Activated T-helper 1 cell treated with anti-CD3 and anti-CD28 coated beads, Interleukin-2, amount 50 U/mL, for 16 hours (primary cell): ENCODE results near the gene RPS6KB2.

Source experiments
- DNase-seq, 2 donors: peaks; one replicate each; pipeline ENCODE4 v3.0.0-alpha.2; 2020; ENCODE audit warnings: low read depth in 1 of 2, low spot score in 1 of 2

RPS6KB2 gene

DNA sequence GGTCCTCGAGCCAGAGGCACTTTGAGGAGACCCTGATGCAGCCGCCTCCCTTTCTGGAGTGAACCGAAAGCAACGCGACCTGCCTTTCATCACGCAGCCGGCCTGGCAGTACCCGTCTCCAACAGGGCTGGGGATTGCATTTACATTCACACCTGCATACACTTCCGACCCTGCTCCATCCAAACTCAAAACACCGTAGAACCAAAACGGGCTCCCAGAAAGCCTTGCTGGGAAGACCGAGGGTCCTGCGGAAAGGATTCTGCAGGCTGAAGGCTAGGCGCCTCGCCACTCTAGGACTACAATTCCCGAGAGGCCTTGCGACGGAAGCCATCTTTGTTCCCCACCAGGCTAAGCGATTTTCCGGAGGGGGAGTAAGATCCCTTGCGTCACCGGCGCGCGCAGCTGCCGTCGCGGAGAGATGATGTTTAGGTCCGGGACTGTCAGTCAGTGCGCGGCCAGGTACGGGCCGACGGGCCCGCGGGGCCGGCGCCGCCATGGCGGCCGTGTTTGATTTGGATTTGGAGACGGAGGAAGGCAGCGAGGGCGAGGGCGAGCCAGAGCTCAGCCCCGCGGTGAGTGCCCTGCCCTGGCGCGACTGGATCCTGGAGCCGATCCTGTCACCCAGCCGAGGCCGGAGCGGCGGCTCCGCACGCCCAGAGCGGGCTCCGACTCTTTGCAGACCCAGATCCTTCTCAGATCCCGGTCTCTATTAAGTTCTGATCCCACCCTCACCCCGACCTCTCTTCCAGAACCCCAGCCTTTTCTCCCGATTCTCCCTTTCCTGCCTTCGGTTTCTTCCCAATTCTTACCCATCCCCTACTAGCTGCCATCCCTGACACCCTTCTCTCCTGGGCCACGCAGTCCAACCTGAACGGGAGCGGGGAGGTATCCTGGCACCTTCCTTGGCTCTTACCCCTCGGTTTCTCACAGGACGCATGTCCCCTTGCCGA is at the start of gene RPS6KB2:
RPS6KB2 (plus strand) TSS at position 443 of the 950 bp plus-strand sequence; CDS start at position 495, 52 bp downstream.
- peak; percentile 98 to 99 for DNase-seq

DNA sequence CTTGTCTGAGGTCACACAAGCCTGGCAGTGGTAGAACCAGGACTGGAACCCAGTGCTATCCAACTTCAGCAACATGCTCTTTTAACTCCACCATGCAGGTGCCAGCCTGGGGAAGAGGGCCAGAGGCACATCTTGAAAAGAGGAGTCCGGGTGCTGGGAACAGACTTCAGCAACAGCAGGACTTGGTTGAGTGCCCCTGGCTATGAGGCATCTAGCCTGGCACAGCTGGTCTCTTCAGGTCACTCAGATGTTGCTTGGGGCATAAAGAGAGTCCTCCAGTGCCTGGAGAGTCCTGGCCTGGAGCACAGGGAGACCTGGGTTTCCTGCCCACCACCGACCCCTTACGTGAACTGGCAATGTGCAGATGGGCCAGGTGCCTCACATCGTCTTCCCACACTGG is 49.8 kb upstream of the RPS6KB2 start:
- no peak for DNase-seq

DNA sequence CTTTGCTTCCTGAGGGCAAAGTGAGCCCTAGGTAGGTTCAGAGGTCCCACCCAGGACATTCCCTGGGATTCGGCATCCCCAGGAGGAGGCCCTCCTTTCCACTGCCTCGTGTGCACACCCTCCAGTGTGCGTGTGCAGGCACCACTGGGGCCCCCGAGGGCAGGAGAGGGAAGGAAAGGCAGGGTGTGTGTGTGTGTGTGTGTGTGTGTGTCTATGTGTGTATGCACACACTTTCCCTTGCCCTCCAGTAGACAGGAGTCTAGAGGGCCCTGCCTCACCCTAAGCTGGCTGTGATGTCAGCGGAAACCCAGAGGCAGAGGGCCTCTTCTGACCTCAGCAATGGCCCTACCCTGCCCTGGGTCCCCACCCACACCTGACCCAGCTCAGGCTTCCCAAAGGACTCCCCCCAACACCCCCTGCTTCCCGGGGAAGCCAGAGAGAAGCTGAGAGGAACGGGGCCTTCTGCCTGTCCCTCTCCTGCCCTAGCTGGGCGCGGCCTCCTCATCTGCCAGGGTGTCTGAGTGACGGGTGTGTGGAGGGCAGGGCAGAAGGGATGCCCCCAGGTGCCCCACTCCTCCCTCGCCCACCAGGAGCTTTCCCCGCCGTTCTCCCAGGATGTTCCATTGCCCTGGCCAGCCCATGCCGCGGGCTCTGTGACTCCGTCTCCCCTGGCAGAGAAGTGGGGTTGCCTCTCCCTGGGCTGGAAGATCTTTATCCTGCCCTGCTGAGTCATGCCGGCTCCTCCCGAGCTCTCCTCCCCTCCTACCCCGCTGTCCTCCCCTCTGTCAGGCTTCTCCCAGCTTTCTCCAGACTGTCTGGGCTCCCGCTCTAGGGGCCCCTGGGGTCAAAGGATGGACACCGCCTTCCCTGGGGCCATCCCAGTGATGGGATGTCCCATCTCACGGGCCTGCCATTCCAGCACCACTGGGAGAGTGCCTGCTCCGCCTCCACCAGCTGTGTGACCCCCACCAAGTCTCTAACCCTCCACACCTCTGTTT is 48.9 kb upstream of the RPS6KB2 start:
- no peak for DNase-seq

DNA sequence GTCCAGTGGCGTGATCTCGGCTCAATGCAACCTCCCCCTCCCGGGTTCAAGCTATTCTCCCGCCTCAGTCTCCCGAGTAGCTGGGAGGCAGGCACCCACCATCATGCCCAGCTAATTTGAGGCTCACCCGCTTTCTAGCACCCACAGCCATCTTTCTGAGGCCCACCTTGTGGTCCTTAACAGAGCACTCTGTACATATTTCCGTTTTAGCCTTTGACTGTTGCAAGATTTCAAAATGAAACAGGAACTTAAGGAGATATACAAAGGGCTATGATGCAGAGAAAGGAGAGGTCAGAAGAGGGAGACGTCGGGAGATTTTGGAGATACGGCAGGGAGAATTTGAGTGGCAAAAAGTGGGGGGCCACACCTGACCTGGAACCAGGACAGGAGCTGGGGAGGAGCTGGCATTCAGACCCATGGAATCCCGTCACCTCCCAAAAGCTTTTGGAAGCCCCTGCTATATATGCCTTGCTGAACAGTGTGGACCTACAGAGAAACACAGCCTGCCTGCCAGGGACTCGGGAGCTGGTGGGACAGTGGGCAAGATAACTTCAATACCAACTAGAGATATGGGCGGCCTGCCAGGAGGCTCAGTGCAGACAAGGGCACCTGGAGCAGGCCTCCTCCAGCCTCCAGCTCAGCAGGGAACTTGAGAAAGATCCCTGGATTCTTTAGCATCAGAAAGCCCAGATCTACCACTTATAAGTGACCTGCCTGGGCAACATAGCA is 46.9 kb upstream of the RPS6KB2 start:
- no peak for DNase-seq

DNA sequence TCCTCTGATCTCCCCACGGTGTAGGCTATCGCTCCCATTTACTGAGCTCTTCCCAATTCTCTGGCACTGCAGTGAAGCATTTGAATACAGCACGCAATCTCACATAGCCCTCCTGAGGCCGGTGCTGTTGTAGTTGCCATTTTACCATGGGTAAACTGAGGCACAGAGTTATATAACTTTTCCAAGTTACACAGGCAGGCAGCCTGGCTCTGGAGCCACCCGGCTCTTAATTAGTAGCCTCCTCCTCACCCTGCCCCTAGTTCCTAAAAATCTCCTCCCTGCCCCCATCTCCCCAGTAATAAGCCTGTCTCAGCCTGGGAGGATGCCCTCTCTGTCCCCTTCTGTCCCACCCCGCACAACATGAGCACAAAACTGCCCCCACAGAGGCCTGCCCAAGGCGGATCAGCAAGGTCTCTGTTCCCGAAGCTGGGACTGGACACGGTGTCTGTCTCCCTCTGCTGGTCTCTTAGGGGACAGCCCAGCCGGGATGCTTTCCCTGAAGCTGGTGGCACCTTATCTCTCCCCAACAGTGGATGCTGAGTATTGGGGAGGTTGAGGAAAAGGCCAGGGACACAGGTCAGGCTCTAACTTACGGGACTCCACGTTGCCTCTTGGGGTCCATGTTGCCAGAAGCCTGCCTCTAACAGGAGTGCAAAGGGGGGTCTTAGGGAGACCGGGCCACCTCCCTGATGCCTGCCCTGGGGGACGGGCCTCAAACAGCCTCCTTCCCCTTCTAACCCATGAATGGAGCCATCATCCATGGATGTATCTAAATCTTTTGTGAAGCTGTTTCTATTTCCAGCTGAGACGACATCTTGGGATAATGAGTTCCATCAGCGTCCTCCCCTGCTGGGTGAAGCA is 45.8 kb upstream of the RPS6KB2 start:
- peak; percentile 72 to 75 for DNase-seq

DNA sequence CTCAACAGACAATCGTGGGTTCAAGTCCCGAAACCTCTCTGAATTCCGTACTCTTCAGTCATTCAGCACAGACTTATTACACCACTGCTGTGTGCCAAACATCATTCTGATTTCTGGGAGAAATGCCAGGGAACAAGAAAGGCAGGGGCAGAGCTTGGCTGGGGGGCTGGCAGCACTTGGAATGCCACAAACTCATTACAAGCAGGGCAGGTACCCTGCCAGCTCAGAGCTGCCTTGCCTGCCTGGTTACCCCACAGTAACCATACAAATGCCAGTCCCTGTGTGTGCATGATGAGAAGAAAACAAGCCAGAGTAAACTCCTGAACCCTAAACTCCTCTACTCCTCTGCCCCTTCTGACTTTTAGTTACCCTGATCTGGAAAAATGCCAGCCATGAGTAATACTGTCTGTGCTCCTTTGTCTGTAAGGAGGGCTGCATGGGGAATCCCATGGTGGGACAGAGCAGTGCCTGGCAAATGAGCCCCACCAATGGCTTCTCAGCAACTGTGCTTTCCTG is 43.4 kb upstream of the RPS6KB2 start:
- DNase-seq = no peak

DNA sequence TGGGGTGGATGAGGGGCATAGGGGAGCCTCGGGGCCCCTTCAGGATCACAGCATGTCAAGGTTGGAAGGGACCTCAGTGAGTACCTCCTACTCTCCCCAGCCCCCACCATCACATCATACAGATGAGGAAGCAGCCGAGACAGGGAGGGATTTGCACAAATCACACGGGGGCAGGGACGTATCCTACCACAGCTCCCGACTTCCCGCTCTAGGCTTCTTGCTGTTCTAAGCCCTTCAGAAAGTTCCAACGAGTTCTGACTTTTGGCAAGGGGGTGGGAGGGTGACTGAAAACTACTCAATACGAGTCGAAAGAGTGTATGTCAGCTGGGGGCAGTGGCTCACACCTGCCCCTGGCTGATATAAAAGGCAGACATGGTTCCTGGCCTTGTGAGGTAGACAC is 41.2 kb upstream of the RPS6KB2 start:
- no peak for DNase-seq

DNA sequence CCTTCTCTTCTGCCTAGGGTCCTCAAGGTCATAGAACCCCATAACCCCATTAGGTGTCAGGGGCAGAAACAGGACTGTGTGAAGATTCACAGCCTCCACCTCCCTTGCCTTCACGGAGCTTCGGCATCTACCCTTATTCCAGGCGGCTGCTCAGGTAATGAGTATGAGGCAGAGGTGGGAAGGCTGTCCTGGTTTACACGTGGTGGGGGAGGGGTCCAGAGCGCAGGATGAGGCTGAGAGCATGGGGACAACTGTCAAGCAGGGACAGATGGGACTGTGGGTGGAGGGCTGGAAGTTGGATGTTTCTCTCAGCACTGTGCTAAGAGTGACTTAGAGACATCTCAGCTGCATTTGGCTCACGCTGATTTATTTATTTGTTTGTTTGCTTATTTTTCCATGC is 40.8 kb upstream of the RPS6KB2 start:
- no peak for DNase-seq

DNA sequence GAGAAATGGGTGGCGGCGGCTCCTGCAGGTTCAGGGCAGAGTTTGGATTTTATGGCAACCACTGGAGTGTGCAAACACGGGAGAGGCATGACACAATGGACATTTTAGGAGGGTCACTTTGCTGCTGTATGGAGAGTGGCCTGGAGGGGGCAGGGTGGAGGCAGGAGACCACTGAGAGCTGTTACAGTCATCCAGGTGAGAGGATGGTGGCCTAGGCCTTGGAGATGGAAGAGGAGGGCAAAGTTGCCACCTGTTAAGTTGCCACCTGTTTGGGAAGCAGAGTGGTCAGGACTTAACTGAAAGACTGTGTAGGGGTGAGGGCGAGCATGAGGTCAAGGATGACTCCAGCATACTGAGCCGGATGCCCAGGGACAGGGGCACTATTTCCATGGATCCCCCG is 38.8 kb upstream of the RPS6KB2 start:
- no peak for DNase-seq

DNA sequence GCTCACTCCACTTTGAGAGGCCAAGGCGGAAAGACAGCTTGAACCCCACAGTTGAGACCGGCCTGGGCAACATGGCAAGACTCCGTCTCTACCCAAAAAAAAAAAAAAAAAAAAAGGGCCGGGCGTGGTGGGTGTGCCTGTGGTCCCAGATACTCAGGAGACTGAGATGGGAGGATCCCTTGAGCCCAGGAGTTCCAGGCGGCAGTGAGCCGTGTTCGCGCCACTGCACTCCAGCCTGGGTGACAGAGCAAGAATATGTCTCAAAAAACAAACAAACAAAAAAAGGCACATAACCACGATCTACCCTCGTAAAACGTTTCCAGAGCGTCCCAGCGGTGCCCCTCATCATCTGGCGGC is 37.4 kb upstream of the RPS6KB2 start:
- DNase-seq = no peak

DNA sequence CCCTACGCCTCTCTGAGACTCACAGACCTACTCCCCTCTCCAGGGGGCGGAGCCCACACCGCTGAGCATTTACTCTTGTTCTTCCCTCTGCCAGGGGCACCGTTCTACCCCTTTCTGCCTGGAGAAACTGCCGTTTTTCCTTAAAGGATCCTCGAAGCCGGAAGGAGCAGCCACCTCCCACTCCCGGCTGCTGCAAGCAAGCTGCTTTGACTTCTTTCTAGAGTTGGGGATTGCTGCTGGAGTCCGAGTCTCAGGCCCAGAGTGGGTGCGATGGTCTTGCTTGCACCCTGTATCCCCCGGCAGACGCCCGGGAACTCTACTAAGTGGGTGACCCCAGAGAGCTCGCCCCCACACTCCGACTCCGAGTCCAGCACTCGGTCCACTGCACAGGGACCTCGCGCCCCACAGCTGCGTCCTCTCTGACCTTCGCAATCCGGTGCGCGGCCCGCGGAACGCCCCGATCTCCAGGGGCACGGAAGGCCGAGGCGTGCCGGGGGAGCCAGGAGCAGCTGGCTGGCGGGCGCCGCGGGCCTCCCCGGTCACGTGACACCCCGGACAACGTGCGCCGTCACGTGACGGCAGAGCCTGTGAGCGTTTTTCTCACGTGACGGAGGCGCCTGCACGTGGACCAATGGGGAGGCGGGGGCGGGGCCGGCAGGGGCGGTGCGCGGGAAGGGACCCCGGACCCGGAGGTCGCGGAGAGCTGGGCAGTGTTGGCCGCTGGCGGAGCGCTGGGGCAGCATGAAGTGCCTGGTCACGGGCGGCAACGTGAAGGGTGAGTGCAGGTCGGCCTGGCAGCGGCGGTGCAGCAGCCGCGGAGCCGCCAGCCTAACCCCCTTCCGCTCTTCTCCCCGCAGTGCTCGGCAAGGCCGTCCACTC is 36.8 kb upstream of the RPS6KB2 start, which contains the start of gene RAD9A:
RAD9A (plus strand) TSS at position 683 of the 879 bp plus-strand sequence; CDS start at position 742, 59 bp downstream.
- DNase-seq = peak; percentile 85 to 90

DNA sequence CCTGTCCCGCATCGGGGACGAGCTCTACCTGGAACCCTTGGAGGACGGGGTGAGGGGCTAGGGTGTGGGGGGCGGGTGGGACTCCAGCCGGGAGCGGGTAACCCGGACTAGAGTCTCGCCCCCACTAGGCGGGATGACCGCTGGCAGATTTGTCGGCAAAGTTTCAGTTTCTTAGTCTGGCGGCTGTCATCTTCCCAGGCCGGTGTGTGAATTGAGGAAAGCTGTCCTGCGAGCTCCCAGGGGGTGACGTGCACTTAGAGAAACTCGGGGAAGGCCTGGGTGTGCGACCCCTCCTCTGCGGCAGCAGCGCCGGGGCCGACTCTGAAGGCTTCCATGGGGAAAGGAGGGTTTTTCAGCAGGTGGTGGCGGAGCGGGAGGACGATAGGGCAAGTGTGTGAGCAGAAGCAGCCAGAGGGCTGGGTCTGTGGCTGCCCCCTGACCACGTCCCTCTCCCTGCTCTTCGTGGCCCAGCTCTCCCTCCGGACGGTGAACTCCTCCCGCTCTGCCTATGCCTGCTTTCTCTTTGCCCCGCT is 36.0 kb upstream of the RPS6KB2 start:
- no peak for DNase-seq

DNA sequence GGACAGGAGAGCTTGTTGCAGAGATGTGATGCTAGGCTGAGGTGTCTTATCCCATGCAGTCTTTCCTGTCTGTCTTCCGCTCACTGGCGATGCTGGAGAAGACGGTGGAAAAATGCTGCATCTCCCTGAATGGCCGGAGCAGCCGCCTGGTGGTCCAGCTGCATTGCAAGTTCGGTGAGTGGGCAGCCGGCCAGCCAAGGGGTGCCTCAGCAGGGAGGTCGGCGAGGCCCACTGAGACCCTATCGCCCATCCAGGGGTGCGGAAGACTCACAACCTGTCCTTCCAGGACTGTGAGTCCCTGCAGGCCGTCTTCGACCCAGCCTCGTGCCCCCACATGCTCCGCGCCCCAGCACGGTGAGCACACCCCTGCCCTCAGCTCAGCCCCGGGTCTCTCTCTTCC is 34.9 kb upstream of the RPS6KB2 start:
- no peak for DNase-seq

DNA sequence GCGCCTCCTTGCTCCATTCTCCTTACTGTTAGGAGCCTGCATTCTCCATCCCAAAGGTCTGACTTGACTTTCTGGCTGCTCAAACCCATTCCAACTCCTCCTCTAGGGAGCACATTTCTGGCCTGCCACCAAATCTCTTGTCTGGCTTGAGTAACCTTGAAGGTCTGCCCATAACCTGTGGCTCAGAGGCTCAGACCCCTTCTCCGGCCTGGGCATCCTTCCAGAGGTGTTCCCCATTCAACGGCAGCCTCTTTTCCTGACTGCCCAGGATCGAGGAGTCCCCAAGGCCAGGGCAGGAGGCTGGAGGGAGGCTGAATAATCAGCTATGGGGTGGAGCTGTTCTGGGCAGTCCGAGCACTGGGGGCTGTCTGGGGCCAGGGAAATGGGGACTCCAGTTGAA is 34.3 kb upstream of the RPS6KB2 start:
- DNase-seq = no peak

DNA sequence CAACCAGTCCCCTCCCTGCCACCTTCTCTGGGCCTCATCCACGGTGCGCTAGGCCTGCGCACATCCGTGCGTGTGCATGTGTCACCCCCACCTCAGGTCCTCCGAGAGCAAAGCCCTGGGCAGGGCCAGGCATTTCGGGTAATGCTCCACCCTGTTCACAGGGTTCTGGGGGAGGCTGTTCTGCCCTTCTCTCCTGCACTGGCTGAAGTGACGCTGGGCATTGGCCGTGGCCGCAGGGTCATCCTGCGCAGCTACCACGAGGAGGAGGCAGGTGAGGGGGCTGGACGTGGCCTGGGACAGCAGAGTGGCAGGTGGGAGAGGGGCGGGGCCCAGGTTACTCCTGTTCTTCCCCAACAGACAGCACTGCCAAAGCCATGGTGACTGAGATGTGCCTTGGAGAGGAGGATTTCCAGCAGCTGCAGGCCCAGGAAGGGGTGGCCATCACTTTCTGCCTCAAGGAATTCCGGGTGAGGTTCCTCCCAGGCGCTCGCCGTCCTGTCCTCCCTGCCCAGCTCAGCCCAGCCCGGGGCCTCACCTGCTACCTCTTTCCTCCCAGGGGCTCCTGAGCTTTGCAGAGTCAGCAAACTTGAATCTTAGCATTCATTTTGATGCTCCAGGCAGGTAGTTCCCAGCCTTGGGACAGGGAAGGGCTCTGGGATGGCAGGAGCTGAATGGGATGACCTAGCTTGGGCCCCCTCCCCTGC is 32.6 kb upstream of the RPS6KB2 start:
- DNase-seq = no peak

DNA sequence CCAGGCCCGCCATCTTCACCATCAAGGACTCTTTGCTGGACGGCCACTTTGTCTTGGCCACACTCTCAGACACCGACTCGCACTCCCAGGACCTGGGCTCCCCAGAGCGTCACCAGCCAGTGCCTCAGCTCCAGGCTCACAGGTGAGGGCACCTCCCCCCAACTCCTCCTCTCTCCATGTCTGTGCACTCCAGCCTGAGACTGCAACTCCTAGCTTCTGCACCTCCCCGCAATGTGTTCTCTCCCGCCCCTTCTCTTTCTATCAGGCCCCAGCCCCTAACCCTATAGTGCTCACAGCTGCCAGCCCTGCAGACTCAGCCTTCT is 32.1 kb upstream of the RPS6KB2 start:
- no peak for DNase-seq

DNA sequence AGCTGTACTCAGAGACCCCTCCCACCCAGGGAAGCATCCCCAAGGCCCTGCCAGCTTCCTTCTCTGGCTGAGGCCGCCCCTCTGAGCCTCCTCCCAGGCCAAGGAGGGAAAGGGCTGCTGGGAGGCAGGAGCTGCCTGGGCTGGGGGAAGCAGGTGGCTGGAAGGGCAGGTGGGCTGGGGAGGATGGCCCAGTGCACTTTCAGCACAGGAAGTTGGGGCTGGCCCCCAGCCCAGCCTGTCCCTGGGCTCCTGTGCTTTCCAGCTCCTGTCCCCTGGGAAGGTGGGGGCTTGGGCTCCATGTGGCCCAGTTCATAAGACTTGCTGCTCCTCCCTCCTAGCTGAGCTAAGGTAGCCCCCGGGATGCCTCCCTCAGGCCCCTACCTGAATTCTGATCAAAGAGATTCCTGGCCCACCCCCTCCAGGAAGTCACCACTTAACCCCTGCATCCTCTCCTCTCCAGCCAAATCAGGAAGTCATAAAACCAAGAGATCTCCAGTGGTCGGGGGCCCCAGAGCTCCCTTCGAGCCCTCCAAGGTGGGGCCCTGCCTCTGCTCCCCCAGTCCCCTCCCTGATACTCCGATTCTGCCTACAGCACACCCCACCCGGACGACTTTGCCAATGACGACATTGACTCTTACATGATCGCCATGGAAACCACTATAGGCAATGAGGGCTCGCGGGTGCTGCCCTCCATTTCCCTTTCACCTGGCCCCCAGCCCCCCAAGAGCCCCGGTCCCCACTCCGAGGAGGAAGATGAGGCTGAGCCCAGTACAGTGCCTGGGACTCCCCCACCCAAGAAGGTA is 31.5 kb upstream of the RPS6KB2 start:
- no peak for DNase-seq
